Islet of Langerhans (tissue), 1 donor: Measurements from ENCODE around the gene CDS2.

ENCODE experiments used
- FAIRE-seq: peaks from one replicate; lab custom pipeline; 2011; peaks lifted over from hg19 to GRCh38; lab: Jason Lieb, UNC

The CDS2 gene

DNA sequence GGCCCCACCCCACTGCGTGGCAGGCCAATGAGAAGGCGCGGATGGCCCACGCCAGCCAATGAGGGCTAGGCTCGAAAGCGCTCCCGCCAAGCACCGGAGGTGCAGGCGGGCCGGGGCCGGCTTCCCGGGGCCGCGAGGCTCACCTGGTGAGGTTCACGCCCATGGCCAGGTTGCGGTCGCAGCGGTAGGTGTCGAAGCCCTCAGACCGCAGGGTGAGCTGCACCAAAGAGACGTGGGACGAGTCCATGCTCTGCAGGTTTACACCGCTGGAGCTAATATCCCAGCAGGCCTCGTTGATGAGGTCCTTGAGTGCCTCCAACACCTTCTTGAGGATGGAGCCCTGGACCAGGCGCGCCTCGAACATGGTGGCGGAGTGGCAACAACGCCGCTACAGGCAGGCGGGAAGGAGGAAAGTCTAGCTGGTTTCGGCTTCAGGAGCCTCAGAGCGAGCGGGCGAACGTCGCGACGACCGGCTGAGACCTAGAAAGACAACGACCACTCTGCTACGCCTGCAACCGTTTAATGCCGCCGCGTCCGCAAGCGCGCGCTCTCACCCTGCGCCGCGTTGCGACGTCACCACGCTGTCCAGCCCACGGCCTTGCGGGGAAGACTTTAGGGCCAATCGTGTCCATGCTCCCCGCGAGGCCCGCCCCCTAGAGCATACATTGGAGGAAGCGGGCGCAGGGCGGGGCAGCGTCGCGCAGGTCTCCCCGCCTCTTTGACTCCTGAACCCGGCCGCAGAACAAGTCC, 7.2 kb upstream of the CDS2 start, which contains the start of gene PCNA:
PCNA (minus strand) TSS at position 524 of the 750 bp plus-strand sequence; CDS start at position 364, 160 bp downstream.
- FAIRE-seq: no peak

DNA sequence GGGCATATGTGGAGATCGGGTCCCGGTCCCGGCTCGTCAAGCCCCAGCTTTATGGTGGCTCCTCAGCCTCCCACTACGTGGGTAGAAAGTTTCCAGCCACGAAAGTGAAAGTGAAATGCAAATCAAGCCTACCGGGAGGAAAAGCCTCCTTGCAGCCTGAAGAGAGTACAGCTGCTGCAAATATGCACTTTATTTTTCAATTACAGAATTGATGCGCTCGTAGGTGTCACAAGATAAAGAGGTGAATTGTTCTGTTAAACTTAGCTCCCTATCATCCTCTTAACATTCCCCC, 6.7 kb upstream of the CDS2 start:
- no peak for FAIRE-seq

DNA sequence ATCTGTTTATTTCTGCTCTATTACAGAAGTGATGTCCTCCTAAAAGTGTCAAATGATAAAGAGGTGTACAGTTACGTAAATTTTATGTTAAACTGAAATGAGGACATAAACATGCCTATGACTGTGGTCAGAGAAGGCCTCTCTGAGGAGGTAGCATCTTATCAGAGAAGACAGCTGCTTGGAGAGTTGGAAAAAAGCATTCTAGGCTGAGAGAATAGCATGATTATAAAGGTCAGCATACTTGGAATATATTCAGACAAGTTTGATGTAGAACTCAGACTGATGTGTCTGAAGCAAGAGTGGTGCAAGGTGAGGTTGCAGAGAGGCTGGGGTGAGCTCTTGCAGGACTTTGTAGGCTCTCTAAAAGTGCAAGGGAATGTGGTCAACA, 3.9 kb upstream of the CDS2 start:
- FAIRE-seq: no peak

DNA sequence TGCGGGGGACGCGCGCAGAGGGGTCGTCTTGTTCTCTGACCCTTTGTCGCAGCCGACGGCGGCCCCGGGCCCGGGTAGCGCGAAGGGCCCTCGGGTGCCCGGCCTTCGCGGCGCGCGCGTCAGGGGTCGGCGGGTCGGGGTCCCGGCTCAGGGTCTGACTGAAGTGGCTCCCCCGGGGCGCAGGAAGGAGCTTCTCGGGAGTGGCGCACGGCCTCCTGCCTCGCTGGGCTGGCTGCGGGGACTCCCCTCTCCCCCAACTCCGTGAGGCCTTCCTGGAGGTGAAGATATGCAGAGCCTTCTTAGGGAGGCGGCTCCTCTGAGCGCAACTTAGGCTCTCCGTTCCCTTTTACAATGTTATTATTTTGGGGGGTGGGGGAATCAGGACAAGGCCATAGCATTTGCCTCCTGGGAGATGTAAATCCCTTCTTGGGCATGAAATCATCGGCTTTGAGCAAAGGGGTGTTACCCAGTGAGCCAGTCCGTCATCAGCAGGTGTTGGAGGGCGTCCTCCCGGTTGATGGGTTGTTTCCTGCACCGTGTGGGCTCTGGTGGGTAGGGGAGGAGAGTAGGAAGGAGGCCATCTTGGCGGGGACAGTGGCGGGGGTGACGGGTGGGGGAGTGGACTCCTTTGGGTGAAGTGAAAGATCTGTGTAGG, 523 bp downstream of the CDS2 start:
- FAIRE-seq: no peak

DNA sequence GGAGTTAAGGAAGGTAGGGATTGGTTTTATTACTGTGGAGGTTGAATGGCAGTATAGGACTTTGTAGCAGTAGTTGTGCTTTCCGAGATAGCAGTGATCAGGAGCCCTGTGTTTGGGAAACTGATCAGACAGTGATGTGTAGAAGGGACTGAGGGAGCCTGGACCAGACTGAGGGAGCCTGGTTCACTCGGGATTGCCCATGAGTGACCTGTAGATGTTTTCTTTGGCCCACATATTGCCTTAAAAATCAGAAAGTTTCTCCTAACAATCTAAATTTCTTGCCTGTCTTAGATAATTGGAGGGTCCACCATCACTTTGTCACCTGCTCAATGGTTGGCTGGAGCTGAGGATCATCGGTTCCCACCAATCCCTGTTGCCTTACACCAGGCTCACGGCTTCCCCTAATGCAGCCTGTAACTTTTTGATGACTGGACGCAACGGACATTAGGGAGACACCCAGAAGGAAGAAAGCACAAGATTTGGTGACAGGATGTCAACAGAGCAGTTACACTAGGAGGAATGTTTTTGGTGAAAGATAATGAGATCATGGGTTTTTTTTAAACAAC, 1.1 kb downstream of the CDS2 start:
- no peak for FAIRE-seq

DNA sequence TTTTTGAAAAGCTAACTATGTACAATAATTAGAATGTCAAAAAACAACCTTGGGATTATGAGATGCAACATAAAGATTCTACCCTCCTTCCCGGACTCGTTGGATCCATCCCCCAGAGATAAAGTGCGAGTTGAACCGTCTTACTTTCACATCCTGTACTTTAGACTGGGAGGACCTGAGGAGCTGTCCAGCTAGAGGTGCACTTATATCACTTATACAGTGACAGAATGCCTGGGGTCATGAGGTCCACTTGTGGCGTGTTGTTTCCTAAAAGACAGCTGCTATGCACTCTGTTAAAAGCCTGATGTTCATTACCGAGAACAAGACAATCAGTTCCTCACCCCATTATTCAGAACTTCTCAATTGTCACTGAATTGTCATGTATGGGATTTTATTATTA, 2.1 kb downstream of the CDS2 start:
- FAIRE-seq: no peak

DNA sequence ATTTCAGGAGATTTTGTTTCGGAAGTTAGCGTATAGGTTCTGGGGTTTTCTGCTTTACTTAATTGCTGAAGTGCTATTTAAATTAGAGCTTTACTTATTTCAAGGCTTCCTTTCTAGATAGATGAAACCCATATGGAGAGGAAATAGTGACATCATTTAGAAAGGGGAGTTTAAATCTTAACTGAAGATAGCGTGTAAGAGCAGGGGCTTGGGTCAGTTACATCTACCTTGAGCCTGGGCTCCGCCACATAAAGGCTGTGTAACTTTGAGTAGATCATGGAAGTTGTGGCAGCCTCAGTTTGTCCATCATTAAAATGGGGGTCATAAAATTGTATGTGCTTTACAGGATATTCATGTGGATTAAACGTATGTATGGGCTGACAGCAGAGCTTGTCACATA, 4.7 kb downstream of the CDS2 start:
- no peak for FAIRE-seq

DNA sequence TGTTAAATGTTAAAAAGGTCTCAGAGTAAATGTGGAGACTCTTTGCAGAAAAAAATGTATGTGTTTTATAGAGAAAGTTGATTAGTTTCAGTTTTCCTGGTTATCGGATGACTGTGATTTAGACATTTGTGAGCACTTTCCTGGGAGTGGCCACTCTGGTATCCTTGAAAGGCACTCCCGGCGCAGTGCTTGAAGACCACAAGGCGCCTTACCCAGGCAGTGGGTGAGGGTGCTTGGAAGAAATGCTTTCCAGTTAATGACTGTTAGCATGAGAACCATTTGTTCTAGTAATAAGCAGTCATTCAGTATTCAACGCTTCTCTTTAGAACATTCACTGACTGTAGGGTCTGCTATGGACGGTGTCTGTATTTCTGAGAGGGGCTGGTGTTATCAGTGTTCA, 7.2 kb downstream of the CDS2 start:
- FAIRE-seq: no peak

DNA sequence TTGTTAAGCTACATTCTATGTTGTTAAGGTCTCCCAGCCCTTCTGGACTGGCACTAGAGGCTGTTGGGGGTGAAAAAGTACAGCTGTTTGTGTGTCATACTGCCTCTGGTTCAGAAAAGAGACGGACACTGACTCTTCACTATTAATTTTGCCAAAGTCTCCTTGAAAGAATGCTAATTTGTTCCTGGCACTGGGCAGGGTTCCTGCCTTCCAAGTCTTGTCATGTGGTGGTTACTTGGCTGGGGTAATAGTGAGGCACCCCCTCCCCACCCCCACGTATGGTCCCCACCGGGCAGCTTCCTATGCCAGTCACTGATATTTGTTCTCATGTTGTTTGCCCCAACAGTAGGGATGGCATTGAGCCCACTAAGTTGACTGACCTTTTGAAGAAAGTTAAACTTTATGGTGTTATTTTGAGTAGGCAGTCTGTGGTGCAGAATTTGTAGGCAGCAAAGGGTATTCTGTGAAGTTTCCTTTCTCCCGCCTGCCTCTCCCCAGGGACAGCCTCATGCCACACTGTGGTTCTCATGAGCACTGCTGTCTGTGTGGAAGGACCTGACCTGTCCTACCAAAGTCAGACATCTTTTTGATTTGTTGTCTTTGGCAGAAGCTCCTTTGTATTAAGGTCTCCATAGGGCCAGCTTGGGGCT, 8.7 kb downstream of the CDS2 start:
- FAIRE-seq: no peak

DNA sequence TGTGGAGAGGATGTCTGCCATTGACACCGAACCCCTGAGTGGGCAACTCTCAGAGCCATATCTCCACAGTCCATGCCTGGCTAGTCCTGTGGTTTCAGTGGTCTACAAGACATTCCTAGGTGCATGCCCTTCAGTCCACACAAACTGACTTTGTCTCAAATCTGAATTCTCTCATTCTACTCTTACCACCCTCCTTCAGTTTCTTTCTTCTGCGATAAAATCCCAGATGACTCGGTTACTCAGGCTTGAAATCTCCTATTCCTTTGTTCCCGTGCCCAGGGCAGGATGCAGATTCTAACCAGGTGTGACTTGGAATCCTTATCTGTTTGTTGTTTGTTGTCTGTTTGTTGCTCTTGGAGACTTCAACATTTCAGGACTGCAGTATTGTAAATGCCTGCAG, 9.3 kb downstream of the CDS2 start:
- no peak for FAIRE-seq

DNA sequence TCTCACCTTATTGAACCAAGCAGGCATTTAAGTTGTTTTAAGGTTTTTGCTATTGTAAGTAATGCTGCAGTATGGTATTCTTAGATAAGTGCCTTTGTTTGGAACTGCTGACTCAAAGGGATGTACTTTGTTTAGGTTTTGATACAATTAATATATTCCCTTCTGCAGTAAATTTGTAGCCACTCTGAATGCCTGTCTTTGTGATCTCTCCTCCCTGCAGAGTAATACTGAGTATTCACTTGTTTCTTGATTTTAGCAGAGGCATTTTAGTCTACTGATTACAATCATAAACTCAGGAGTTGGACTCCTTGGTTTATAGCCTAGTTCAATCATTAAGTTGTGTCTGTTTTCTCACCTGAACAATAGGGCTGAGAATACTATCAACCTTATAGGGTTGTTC, 13.4 kb downstream of the CDS2 start:
- FAIRE-seq: no peak

DNA sequence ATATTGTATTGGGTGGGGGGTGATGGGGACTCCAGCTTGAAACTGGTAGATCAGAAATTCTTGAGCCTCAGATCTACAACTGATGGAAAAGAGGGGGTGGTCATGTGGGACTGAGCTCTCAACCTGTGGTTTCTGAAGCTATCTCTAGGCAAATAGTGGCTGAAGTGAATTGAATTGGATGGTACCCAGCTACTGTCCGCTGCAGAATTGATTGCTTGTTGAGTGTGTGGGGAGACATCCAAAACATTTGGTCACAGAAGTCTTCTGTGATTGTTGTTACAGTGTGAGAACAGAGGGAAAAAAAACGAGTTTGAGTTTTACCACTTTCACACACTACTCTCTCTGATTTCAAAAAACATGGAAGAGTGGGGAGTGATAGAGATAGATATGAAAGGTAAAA, 14.8 kb downstream of the CDS2 start:
- no peak for FAIRE-seq

DNA sequence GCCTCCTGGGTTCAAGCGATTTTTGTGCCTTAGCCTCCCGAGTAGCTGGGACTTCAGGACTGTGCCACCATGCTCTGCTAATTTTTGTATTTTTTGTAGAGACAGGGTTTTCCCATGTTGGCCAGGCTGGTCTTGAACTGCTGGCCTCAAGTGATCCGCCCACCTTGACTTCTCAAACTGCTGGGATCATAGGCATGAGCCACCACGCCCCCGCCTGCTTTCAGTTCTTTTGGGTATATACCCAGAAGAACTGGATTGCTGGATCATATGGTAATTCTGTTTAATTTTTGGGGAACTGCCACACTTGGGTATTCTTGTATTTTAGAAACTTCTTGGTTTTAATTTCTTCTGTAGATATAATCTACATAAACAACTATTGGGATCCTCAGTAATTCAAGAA, 17.0 kb downstream of the CDS2 start:
- no peak for FAIRE-seq

DNA sequence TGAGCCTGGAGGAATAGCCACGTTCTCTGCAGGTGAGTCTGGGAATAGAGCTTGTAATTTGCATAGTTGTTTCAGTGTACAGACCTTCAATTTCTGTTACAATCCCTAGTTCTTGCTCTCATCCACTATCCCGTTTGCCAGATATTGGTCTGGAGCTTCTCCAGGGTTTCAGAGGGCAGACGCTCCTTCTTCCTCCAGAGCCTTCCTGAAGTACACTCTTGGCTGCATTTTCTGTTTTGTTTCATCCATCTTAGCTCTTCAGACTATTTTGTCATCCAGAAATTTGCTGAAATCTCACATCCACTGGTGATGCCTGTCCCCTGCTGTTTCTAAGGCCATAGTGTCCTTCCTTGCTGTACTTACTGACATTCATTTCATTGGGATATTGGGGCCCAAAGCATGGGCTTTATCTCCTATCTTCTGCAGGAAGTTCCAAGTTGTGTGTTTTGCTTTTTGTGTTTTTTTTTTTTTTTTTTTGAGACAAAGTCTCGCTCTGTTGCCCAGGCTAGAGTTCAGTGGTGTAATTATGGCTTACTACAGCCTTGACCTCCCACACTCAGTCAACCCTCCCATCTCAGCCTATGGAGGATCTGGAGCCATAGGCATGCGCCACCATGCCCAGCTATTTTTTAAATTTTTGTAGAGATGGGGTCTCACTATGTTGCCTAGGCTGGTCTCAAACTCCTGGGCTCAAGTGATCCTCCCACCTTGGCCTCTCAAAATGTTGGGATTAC, 18.7 kb downstream of the CDS2 start:
- FAIRE-seq: no peak

DNA sequence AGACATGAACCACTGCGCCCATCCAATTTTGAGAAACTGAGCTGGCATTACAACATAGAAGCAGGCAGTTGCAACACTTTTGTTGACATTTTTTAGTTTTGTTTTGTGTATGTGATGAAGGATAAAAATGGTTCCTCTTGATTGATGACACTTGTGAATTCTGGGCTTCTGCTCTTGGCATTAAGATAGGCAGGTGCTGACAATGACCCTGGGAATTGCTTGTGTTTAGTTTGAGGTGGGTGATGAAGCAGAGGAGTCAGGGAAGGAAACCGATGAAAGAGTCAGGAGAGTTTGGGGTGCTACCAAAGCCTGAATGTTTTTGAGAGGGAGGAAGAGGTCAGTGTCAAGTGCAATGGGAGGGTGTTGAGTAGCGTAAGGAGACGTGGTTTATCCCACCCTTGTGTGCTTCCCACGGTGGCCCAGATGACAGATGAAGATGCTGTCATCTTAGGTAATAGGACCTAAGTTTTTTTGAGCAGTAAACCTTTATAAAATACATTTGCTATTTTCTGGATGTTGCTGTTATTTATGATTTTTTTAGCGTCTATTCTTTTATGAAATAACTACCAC, 19.4 kb downstream of the CDS2 start:
- FAIRE-seq: no peak

DNA sequence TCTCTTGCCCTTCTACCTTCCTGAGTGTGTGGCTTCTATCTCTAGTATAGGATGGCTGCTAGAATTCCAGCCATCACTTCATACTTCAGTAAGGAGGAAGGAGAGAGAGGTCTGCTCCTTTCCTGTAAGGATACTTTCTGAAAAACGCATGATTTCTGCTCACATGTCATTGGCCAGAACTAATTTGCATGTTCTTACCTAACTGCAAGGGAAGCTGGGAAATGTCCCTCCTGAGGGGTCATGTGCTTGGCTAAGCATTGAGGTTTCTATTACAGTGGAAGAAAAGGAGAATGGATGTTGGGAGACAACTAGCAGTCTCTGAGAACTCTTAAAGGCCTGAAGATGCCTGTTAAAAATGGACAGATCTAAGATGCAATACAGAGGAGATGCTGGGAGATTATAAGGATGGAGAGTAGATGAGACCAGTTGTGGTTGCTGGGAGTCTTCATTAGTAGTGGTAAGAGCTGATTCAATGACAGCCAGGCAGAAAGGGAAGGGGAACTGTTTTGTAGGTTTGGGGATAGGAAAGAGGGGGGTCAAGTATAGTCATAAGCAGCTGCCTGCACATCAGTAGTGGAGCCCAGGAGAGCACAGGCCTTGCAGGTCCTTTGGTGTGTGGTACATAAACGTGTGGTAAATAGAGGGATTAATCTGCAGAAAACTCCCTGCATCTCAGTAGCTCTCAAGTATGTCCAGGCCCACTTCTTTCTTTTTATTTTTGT, 20.2 kb downstream of the CDS2 start:
- FAIRE-seq: no peak

DNA sequence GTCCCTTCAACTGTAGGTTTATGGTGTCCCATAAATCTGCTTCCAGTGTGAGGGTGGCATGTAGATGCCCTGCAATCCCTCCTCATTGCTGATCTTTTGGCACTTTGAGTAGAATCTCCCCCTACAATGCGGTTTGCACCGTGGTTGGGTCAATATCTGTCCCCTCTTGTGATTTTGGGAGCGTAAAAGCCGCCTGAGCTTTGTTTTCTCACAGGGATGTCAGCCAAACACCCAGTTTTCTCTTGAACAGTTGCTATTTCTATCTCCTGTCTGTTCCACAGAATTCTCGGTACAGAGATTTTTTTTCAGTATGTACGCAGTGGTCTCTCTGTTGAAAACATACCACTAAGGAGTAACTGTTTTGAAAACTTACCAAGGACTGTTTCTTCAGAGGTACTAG, 21.8 kb downstream of the CDS2 start:
- FAIRE-seq: no peak

DNA sequence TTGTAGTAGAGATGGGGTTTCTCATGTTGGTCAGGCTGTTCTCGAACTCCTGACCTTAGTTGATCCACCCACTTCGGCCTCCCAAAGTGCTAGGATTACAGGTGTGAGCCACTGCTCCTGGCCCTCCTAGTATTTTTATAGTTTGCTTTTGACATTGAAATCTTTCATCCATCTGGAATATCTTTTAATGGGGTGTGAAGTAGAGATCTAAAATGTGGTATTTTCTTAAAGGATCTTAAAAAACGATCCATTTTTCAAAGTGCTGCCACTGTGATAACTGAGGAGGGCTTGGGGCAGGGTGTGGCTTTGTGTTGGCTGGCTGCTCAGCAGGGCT, 23.1 kb downstream of the CDS2 start:
- FAIRE-seq: no peak

DNA sequence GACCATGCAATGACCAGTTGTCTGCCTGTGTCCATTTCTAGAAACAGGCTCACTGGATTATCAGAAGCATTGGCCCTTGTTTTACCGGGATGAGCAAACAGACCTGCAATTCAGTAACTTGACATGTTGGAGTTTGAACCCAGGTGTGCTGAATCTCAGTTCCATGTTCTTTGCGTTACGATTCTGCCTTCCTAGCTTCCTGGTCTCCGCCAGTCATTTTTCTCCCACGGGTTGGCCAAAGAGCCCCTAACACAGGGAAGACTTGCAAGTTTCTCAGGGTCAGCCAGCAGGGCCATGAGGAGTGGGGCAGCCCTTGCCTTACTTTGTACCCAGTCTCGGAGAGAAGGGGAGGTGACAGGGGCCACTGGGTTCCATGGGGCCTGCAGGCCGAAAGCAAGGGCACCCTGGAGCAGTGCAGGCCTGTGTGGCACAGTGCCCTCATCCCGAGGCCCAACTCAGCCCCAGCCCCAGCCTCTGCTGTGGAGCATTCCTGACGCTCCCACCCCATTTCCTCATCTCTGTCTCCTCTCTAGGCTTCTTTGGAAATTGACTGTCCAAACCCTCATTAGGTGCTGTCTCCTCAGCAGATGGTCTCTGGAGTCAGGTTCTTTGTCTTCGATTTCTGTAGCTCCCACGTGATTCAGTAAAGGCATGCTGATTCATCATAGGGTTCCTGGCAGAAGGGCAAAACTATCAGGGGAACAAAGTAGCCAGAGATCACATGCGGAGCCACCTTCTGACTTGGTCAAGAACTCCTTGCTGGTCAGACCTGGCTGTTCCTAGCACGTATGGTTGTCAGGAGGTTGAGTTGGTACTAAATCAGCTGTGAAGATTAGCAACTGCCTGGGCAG, 23.6 kb downstream of the CDS2 start:
- FAIRE-seq: peak; percentile 5

DNA sequence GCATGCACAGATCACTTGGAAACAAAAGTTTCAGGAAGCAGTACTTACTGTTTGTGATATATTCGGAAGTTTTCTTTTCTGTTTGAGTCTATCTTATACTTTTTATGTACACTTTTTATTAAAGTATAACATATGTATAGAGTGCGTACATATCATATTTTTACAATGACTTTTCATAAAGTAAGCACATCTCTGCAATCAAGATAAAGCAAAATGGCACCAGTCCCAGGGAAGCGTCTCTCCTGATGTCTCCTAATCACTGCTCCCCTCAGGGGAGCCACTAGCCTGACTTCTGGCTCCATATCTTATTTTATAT, 26.3 kb downstream of the CDS2 start:
- no peak for FAIRE-seq
